ENCODE data around the gene ADAMTS13.
"Not testable (repeated sequence)": the region's sequence is repeated elsewhere in the genome, so short reads cannot be mapped to it uniquely, and the experiment has no call there.

ADAMTS13 gene

DNA sequence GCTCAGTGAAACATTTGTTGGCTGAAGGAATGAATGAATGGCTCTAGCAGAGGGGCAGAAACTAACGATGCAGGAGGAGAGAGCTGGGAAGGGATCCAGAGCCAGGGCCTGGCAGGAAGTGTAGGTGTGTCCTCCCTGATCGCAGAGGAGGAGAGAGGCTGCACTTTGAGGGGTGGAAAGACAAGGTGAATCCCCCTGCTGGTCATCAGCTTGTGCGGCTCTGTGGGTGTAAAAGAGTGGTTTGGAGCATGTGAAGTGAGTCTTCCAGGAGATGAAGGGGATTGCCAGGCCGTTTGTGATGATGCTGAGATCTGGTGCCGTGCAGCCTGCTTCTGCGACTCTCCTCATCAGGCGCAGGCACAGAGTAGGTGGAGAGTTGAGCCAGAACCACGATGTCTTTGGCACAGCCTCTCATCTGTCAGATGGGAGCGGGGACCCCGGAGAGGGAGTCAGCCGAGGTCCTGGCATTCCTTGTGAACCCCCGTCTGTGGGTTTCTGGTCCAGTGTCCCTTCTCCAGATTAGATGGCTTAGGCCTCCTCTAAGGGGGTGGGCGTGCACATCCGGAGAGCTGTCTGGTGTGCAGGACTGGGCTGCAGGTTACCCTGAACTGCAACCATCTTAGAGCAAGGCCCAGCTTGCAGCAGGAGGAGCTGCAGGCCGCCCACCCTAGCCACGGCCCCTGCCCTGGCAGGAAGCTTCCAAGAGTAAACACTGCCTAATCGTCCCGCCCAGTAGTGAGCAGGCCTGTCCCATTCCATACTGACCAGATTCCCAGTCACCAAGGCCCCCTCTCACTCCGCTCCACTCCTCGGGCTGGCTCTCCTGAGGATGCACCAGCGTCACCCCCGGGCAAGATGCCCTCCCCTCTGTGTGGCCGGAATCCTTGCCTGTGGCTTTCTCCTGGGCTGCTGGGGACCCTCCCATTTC is at the start of gene ADAMTS13:
Gene ADAMTS13 (plus strand): TSS at position 753 of the 928 bp plus-strand sequence. CDS start 77 bp downstream, at position 830.
- Histone ChIP-seq H3K9me3 (ENCODE audit: control insufficient read depth in 1 of 2, low read length in 2 of 2) (no peaks in the 10 kb centered on the region), H3K27me3 (ENCODE audit: control insufficient read depth in 1 of 2, insufficient read depth in 2 of 2, low read length in 2 of 2) (no peaks in the 10 kb centered on the region), H3K27ac (ENCODE audit: low read depth, low read length) (no peak within 1 kb of the TSS), H3K4me3 (ENCODE audit: low read depth in 1 of 2, low read length in 2 of 2) (no peak within 1 kb of the TSS), H3K4me1 (ENCODE audit: control insufficient read depth in 1 of 2, insufficient read depth in 2 of 2, low read length in 2 of 2) (peaks cover 18 to 21% of the 10 kb centered on the region in 2 donors), H3K36me3 (ENCODE audit: control insufficient read depth in 1 of 2, insufficient read depth in 2 of 2, low read length in 2 of 2) (no peaks in the 10 kb centered on the region), H3K9ac (ENCODE audit: low read depth in 1 of 2, low read length in 2 of 2) (no peak within 1 kb of the TSS)

DNA sequence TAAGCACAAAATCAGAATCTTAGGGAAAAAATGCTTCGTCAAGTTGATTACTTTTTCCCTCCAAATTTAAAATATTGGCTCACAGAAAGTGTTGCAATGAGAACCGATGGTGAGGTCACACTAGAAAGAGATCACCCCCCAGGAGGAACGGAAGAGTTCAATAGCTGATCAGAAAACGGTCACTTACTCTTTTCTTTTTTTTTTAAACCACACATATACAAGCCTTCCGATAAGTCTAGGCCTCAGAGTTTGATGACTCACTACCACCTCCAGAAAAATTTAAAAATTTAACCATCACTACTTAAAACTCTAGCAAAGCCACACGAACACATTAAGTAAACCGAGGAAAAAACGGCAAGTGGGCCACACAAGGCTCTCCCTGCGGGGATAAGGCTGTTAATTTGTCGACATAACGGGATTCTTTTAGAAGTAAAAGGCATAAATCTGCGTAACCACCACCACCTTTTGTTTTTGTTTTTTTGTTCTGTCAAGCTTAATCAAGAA is 47.5 kb upstream of the ADAMTS13 start:
- peak overlapping the region; percentile 87 to 97 for H3K4me3 ChIP-seq (ENCODE audit: low read depth in 1 of 2, low read length in 2 of 2)
- H3K36me3 ChIP-seq (ENCODE audit: control insufficient read depth in 1 of 2, insufficient read depth in 2 of 2, low read length in 2 of 2): peaks cover 21 to 33% of the 10 kb centered on the region in 2 donors
- peaks cover 40 to 58% of the 10 kb centered on the region in 2 donors for H3K4me1 ChIP-seq (ENCODE audit: control insufficient read depth in 1 of 2, insufficient read depth in 2 of 2, low read length in 2 of 2)
- no peaks in the 10 kb centered on the region for H3K9me3 ChIP-seq (ENCODE audit: control insufficient read depth in 1 of 2, low read length in 2 of 2)
- H3K27ac ChIP-seq (ENCODE audit: low read depth, low read length): peak overlapping the region; percentile 88
- H3K27me3 ChIP-seq (ENCODE audit: control insufficient read depth in 1 of 2, insufficient read depth in 2 of 2, low read length in 2 of 2): no peaks in the 10 kb centered on the region
- peak overlapping the region; percentile 55 to 95 for H3K9ac ChIP-seq (ENCODE audit: low read depth in 1 of 2, low read length in 2 of 2)

DNA sequence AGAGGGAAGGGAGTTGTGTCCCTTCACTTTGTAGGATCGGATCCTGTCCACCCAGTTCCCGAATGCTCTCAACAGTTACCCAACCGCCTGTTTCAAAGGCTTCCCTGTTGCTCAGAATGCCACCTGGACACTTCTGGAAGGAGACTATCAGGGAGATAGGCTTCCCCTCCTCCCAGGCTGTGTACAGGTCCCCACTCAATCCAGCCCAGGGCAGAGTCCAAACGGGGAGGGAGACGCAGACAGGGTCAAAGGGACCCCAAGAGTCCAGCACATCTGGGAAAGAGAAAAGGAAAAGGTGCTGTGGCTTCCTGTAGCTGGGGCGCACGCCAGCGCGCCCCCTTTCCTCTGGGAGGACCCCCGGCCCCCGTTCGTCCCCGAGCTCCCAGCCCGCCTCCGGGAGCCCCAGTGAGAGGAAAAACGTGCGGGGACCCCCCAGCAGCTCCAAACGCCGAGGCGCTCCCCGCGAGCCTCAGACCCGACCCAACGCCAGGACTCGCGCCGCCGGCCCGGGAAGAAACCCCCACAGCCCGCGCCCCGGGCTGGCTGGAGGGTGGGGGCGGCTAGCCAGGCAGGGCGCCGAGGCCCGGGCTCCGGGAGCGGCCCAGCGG is 46.9 kb upstream of the ADAMTS13 start:
- Histone ChIP-seq H3K9ac (ENCODE audit: low read depth in 1 of 2, low read length in 2 of 2) (peak overlapping the region; percentile 55 to 95), H3K36me3 (ENCODE audit: control insufficient read depth in 1 of 2, insufficient read depth in 2 of 2, low read length in 2 of 2) (peaks cover 16 to 27% of the 10 kb centered on the region in 2 donors), H3K4me1 (ENCODE audit: control insufficient read depth in 1 of 2, insufficient read depth in 2 of 2, low read length in 2 of 2) (peaks cover 34 to 52% of the 10 kb centered on the region in 2 donors), H3K27me3 (ENCODE audit: control insufficient read depth in 1 of 2, insufficient read depth in 2 of 2, low read length in 2 of 2) (no peaks in the 10 kb centered on the region), H3K4me3 (ENCODE audit: low read depth in 1 of 2, low read length in 2 of 2) (peak overlapping the region; percentile 87 to 97), H3K27ac (ENCODE audit: low read depth, low read length) (peak overlapping the region; percentile 88), H3K9me3 (ENCODE audit: control insufficient read depth in 1 of 2, low read length in 2 of 2) (no peaks in the 10 kb centered on the region)

DNA sequence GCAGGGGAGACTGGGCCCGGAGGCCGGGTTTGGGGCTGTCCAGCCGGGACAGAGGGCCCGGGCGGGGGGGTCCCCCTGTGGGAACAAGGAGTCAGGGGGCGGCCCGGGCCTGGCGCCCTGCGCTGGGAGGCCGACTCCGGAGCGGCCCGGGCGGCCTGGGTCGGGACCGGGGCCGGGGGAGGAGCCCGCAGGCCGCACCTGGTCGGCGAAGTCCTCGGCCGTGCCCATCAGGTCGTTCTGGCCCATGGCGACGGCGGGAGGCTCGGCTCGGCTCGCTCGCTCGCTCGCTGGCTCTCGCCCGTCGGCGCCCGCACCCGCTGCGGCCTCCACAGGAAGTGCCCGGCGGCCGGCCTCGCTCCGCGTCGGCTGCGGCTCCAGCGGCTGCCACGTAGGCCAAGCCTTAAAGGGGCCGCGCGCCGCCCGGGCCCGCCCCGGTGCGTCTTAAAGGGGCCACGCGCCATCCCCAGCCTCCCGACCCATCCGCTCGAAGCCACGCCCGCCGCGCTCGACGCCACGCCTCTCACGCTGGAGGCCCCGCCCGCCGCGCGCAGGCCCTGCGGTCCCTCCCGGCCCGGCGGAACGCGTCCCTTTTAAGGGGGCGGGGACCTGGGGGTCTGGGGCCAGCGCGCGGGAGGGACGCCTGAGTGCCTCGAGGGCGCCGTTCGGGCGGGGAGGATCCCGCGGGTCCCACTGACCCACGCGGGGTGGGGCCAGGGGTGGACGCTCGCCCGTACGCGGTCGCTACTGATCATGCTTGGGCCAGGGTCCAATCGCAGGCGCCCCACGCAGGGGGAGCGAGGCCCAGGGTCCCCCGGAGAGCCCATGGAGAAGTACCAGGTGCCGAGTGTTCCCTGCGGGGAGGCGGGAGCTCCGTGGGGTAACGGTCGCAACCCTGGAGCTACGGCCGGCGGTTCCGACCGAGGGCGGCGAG is 46.2 kb upstream of the ADAMTS13 start, which contains the start of the genes STKLD1 and SURF4:
Gene STKLD1 (plus strand): TSS at position 643 of the 931 bp plus-strand sequence. CDS start 108 bp downstream, at position 751.
Gene SURF4 (minus strand): TSS at position 337 of the 931 bp plus-strand sequence. CDS start 91 bp downstream, at position 246.
- H3K4me1 ChIP-seq (ENCODE audit: control insufficient read depth in 1 of 2, insufficient read depth in 2 of 2, low read length in 2 of 2): peaks cover 26 to 44% of the 10 kb centered on the region in 2 donors
- H3K4me3 ChIP-seq (ENCODE audit: low read depth in 1 of 2, low read length in 2 of 2): peak within 1 kb of the TSS; percentile 87 to 97
- peaks cover 11 to 19% of the 10 kb centered on the region in 2 donors for H3K36me3 ChIP-seq (ENCODE audit: control insufficient read depth in 1 of 2, insufficient read depth in 2 of 2, low read length in 2 of 2)
- H3K27ac ChIP-seq (ENCODE audit: low read depth, low read length): peak within 1 kb of the TSS; percentile 88
- H3K9me3 ChIP-seq (ENCODE audit: control insufficient read depth in 1 of 2, low read length in 2 of 2): no peaks in the 10 kb centered on the region
- H3K9ac ChIP-seq (ENCODE audit: low read depth in 1 of 2, low read length in 2 of 2): peak within 1 kb of the TSS; percentile 69 to 95
- no peaks in the 10 kb centered on the region for H3K27me3 ChIP-seq (ENCODE audit: control insufficient read depth in 1 of 2, insufficient read depth in 2 of 2, low read length in 2 of 2)

DNA sequence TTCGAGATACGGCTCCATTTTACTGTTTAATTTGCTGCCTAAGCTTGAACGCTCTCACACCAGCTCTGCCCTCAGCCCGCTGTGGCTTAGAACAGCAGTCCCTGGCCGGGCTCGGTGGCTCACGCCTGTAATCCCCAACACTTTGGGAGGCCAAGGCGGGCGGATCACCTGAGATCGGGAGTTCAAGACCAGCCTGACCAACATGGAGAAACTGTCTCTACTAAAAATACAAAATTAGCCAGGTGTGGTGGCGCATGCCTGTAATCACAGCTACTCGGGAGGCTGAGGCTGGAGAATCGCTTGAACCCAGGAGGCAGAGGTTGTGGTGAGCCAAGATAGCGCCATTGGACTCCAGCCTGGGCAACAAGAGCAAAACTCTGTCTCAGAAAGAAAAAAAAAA is 44.9 kb upstream of the ADAMTS13 start:
- not testable (repeated sequence) for H3K27ac ChIP-seq (ENCODE audit: low read depth, low read length); H3K9ac ChIP-seq (ENCODE audit: low read depth in 1 of 2, low read length in 2 of 2); H3K9me3 ChIP-seq (ENCODE audit: control insufficient read depth in 1 of 2, low read length in 2 of 2); H3K27me3 ChIP-seq (ENCODE audit: control insufficient read depth in 1 of 2, insufficient read depth in 2 of 2, low read length in 2 of 2); H3K4me3 ChIP-seq (ENCODE audit: low read depth in 1 of 2, low read length in 2 of 2)
- Histone ChIP-seq H3K36me3 (ENCODE audit: control insufficient read depth in 1 of 2, insufficient read depth in 2 of 2, low read length in 2 of 2) (peaks cover 6 to 12% of the 10 kb centered on the region in 2 donors), H3K4me1 (ENCODE audit: control insufficient read depth in 1 of 2, insufficient read depth in 2 of 2, low read length in 2 of 2) (peaks cover 13 to 32% of the 10 kb centered on the region in 2 donors)

DNA sequence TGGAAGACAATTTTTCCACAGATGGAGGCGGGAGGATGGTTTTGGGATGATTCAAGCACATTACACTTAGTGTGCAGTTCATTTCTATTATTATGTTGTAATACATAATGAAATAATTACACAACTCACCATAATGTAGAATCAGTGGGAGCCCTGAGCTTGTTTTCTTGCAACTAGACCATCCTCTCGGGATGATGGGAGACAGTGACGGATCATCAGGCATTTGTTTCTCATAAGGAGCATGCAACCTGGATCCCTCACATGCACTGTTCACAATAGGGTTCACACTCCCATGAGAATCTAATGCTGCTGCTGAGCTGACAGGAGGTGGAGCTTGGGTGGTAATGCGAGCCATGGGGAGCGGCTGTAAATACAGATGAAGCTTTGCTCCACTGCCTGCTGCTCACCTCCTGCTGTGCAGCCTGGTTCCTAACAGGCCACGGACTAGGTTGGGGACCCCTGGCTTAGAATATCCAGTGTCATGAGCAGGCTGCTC is 44.4 kb upstream of the ADAMTS13 start:
- no peak overlapping the region for H3K9ac ChIP-seq (ENCODE audit: low read depth in 1 of 2, low read length in 2 of 2)
- H3K27me3 ChIP-seq (ENCODE audit: control insufficient read depth in 1 of 2, insufficient read depth in 2 of 2, low read length in 2 of 2): no peaks in the 10 kb centered on the region
- no peak overlapping the region for H3K27ac ChIP-seq (ENCODE audit: low read depth, low read length)
- H3K4me1 ChIP-seq (ENCODE audit: control insufficient read depth in 1 of 2, insufficient read depth in 2 of 2, low read length in 2 of 2): peaks cover 8 to 27% of the 10 kb centered on the region in 2 donors
- H3K9me3 ChIP-seq (ENCODE audit: control insufficient read depth in 1 of 2, low read length in 2 of 2): no peaks in the 10 kb centered on the region
- H3K4me3 ChIP-seq (ENCODE audit: low read depth in 1 of 2, low read length in 2 of 2): no peak overlapping the region
- H3K36me3 ChIP-seq (ENCODE audit: control insufficient read depth in 1 of 2, insufficient read depth in 2 of 2, low read length in 2 of 2): peaks cover under 1 to 7% of the 10 kb centered on the region in 2 donors

DNA sequence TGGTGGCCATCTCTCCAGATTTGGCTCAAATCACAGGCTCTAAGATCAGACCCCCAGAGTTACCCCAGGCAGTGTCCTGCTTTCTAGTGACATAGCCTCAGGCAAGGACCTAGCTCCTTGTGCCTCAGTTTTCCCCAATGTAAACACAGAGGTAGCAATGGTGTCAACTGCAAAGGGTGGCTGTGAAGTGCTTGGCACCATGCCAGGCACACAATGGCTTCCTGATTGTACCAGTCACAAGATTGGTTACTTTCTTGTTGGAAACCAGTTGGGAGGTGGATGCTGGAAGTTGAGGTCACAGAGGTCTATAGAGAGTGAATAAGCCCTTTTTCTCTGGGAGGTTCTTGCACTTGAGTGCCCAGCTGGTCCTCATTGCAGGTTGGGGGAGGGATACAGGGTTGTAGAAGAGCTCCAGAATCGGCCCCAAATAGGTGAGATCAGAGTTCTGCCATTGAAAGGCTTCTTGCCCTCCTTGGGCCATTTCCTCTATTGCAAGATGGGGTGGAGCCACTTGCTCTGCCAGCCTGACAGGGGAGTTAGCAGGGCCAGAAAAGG is 43.7 kb upstream of the ADAMTS13 start:
- no peak overlapping the region for H3K9ac ChIP-seq (ENCODE audit: low read depth in 1 of 2, low read length in 2 of 2)
- peaks cover 3 to 19% of the 10 kb centered on the region in 2 donors for H3K4me1 ChIP-seq (ENCODE audit: control insufficient read depth in 1 of 2, insufficient read depth in 2 of 2, low read length in 2 of 2)
- H3K27me3 ChIP-seq (ENCODE audit: control insufficient read depth in 1 of 2, insufficient read depth in 2 of 2, low read length in 2 of 2): no peaks in the 10 kb centered on the region
- no peaks in the 10 kb centered on the region for H3K9me3 ChIP-seq (ENCODE audit: control insufficient read depth in 1 of 2, low read length in 2 of 2)
- no peaks in the 10 kb centered on the region for H3K36me3 ChIP-seq (ENCODE audit: control insufficient read depth in 1 of 2, insufficient read depth in 2 of 2, low read length in 2 of 2)
- no peak overlapping the region for H3K27ac ChIP-seq (ENCODE audit: low read depth, low read length)
- no peak overlapping the region for H3K4me3 ChIP-seq (ENCODE audit: low read depth in 1 of 2, low read length in 2 of 2)

DNA sequence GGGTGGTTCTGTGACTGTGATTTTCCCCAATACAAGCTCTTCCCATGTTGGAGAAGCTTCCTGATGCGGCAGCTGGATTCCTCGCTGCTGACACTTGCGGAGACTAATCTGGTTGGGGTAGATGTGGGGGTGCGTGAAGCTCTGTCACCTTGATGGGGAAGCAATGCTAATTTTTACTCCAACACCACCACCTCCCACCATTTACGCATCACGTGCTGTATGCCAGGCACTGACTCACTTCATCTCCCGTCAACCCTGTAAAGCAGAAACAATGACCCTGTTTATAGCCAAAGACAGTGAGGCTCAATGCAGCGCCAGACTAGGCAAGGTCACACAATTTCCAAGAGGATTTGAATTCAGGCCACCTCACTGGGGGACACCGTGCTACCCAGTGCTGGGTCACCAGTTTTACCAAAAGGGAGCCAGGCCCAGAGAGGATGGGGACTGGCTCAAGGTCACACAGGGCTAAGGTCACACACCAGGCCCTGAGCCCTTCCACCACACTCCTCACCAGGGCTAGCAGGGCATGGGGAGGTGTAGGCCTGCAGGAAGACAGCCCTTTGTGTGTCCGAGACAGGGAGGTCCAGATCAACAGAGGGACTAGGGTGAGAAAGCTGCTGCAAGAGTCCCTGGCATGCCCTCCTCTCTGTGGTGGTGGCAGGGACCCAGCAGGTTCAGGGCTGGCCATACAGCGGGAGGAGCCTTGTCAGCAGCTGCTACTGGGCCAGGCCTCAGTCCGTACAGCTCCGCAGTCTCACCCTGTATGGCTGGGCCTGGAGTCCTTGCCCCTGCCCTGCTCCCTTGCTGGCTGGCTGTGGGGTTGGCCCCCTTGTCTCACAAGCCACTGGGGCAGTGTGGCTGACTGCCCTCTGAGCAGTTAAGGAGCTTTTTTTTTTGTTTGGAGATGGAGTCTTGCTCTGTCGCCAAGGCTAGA is 42.7 kb upstream of the ADAMTS13 start:
- peaks cover 0 to 11% of the 10 kb centered on the region in 2 donors for H3K4me1 ChIP-seq (ENCODE audit: control insufficient read depth in 1 of 2, insufficient read depth in 2 of 2, low read length in 2 of 2)
- no peak overlapping the region for H3K4me3 ChIP-seq (ENCODE audit: low read depth in 1 of 2, low read length in 2 of 2)
- no peaks in the 10 kb centered on the region for H3K9me3 ChIP-seq (ENCODE audit: control insufficient read depth in 1 of 2, low read length in 2 of 2)
- no peak overlapping the region for H3K9ac ChIP-seq (ENCODE audit: low read depth in 1 of 2, low read length in 2 of 2)
- no peaks in the 10 kb centered on the region for H3K36me3 ChIP-seq (ENCODE audit: control insufficient read depth in 1 of 2, insufficient read depth in 2 of 2, low read length in 2 of 2)
- no peak overlapping the region for H3K27ac ChIP-seq (ENCODE audit: low read depth, low read length)
- H3K27me3 ChIP-seq (ENCODE audit: control insufficient read depth in 1 of 2, insufficient read depth in 2 of 2, low read length in 2 of 2): no peaks in the 10 kb centered on the region
